WTC11 (cell line): Measurements from ENCODE around the gene FAM163A. TPM values are rescaled to one million over a fixed set of nuclear protein-coding genes. Genes with fewer than 3 reads are reported as not detected.

Source experiments
- ATAC-seq: fragments of 200-7000 bp; cut with Tn5 transposase; 2 replicates; pipeline ENCODE4 v1.10.0; 2021; ENCODE audit warnings: mild to moderate bottlenecking, moderate library complexity
- CTCF ChIA-PET: fragments of 300-600 bp; sonication (Branson Sonifier 250); formaldehyde crosslinking; loops from one replicate; lab custom pipeline; 2021; ENCODE audit warnings: antibody characterized with exemption; lab: Charles Lee
- POLR2A ChIA-PET: fragments of 350-600 bp; sonication (Branson Sonifier 250); formaldehyde crosslinking; loops from one replicate; lab custom pipeline; 2021; ENCODE audit warnings: antibody characterized with exemption; lab: Charles Lee
- DNase-seq: peaks from one replicate; pipeline ENCODE4 v3.0.0; 2021; ENCODE audit warnings: low spot score
- H3K27ac Mint-ChIP-seq: 2 replicates; pipeline ENCODE4 v1.8.0; 2021; ENCODE audit warnings: mixed read lengths
- H3K27me3 Mint-ChIP-seq: 2 replicates; pipeline ENCODE4 v1.8.0; 2021; ENCODE audit warnings: low read depth, mild to moderate bottlenecking, moderate library complexity, mixed read lengths
- H3K36me3 Mint-ChIP-seq: 2 replicates; pipeline ENCODE4 v1.8.0; 2021; ENCODE audit warnings: mixed read lengths
- H3K4me1 Mint-ChIP-seq: 2 replicates; pipeline ENCODE4 v1.8.0; 2022; ENCODE audit warnings: mixed read lengths
- H3K4me3 Mint-ChIP-seq: 2 replicates; pipeline ENCODE4 v1.8.0; 2021; ENCODE audit warnings: mild to moderate bottlenecking, moderate library complexity, mixed read lengths
- H3K9me3 Mint-ChIP-seq: 2 replicates; pipeline ENCODE4 v1.8.0; 2021; ENCODE audit warnings: mixed read lengths
- ATF1 ChIP-seq: sonication (generic); formaldehyde crosslinking; IDR thresholded peaks from 2 replicates; pipeline ENCODE4 v1.8.1; 2023; ENCODE audit warnings: mild to moderate bottlenecking, moderate library complexity, missing genetic modification reagents
- CREB1 ChIP-seq: sonication (generic); formaldehyde crosslinking; IDR thresholded peaks from 2 replicates; pipeline ENCODE4 v1.8.0; 2023; ENCODE audit warnings: mild to moderate bottlenecking, missing genetic modification reagents
- E2F1 ChIP-seq: sonication (generic); formaldehyde crosslinking; IDR thresholded peaks from 2 replicates; pipeline ENCODE4 v1.8.0; 2022; ENCODE audit warnings: mild to moderate bottlenecking, missing genetic modification reagents
- ELF4 ChIP-seq: sonication (generic); formaldehyde crosslinking; IDR thresholded peaks from 2 replicates; pipeline ENCODE4 v1.8.1; 2022; ENCODE audit warnings: low read depth, mild to moderate bottlenecking, moderate library complexity, missing genetic modification reagents
- MXD4 ChIP-seq: fragments of 250-450 bp; sonication (Bioruptor Pico); IDR thresholded peaks from 2 replicates; pipeline ENCODE4 v1.8.0; 2021; ENCODE audit warnings: mild to moderate bottlenecking, moderate library complexity, borderline replicate concordance
- NR3C1 ChIP-seq: sonication (generic); formaldehyde crosslinking; conservative IDR thresholded peaks from 2 replicates; pipeline ENCODE4 v1.8.1; 2023; ENCODE audit warnings: low read depth, mild to moderate bottlenecking, missing genetic modification reagents
- SMAD3 ChIP-seq: sonication (generic); formaldehyde crosslinking; IDR thresholded peaks from 2 replicates; pipeline ENCODE4 v1.8.0; 2022; ENCODE audit warnings: missing genetic modification reagents, mild to moderate bottlenecking, borderline replicate concordance
- SMAD4 ChIP-seq: sonication (generic); formaldehyde crosslinking; IDR thresholded peaks from 2 replicates; pipeline ENCODE4 v1.8.0; 2022; ENCODE audit warnings: mild to moderate bottlenecking, missing genetic modification reagents
- TCF7 ChIP-seq: sonication (generic); formaldehyde crosslinking; IDR thresholded peaks from 2 replicates; pipeline ENCODE4 v1.8.0; 2022; ENCODE audit warnings: mild to moderate bottlenecking, low read depth, missing genetic modification reagents, moderate library complexity
- USF2 ChIP-seq: sonication (generic); formaldehyde crosslinking; IDR thresholded peaks from 2 replicates; pipeline ENCODE4 v1.8.1; 2023; ENCODE audit warnings: mild to moderate bottlenecking, missing genetic modification reagents, moderate library complexity
- ZNF232 ChIP-seq: sonication (generic); formaldehyde crosslinking; IDR thresholded peaks from 2 replicates; pipeline ENCODE4 v1.8.0; 2022; ENCODE audit warnings: mild to moderate bottlenecking, missing genetic modification reagents
- total RNA-seq: library from RNA; stranded (reverse); gene quantifications from 3 replicates; pipeline ENCODE4 v1.2.3, GENCODE V29; 2021
- TF ChIP-seq, protein P1 (sequence below): sonication (generic); formaldehyde crosslinking; conservative IDR thresholded peaks from 2 replicates; pipeline ENCODE4 v1.8.1; 2023; ENCODE audit warnings: mild to moderate bottlenecking, low read depth, missing genetic modification reagents, moderate library complexity
- TF ChIP-seq, protein P2 (sequence below): fragments of 250-450 bp; sonication (Bioruptor Pico); IDR thresholded peaks from 2 replicates; pipeline ENCODE4 v2.1.2; 2022; ENCODE audit warnings: mild to moderate bottlenecking, moderate library complexity

The FAM163A gene
- total RNA-seq, 1 experiment from 2014 or later: 0.07 TPM

GRCh38 chr1:179707406-179707805, 35.7 kb upstream of the FAM163A start (continued):
- TF ChIP-seq TCF7: no peak
- no peak for TF ChIP-seq NR3C1
- TF ChIP-seq ELF4 (CRISPR knock-in tag): no peak
- TF ChIP-seq SMAD4 (CRISPR knock-in tag): no peak
- no peak for TF ChIP-seq CREB1
- TF ChIP-seq USF2 (CRISPR knock-in tag): no peak
- no peak for TF ChIP-seq ATF1
- no peak for TF ChIP-seq E2F1 (CRISPR knock-in tag)
- TF ChIP-seq, protein P1, sequence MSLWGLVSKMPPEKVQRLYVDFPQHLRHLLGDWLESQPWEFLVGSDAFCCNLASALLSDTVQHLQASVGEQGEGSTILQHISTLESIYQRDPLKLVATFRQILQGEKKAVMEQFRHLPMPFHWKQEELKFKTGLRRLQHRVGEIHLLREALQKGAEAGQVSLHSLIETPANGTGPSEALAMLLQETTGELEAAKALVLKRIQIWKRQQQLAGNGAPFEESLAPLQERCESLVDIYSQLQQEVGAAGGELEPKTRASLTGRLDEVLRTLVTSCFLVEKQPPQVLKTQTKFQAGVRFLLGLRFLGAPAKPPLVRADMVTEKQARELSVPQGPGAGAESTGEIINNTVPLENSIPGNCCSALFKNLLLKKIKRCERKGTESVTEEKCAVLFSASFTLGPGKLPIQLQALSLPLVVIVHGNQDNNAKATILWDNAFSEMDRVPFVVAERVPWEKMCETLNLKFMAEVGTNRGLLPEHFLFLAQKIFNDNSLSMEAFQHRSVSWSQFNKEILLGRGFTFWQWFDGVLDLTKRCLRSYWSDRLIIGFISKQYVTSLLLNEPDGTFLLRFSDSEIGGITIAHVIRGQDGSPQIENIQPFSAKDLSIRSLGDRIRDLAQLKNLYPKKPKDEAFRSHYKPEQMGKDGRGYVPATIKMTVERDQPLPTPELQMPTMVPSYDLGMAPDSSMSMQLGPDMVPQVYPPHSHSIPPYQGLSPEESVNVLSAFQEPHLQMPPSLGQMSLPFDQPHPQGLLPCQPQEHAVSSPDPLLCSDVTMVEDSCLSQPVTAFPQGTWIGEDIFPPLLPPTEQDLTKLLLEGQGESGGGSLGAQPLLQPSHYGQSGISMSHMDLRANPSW (CRISPR knock-in tag): no peak

DNA sequence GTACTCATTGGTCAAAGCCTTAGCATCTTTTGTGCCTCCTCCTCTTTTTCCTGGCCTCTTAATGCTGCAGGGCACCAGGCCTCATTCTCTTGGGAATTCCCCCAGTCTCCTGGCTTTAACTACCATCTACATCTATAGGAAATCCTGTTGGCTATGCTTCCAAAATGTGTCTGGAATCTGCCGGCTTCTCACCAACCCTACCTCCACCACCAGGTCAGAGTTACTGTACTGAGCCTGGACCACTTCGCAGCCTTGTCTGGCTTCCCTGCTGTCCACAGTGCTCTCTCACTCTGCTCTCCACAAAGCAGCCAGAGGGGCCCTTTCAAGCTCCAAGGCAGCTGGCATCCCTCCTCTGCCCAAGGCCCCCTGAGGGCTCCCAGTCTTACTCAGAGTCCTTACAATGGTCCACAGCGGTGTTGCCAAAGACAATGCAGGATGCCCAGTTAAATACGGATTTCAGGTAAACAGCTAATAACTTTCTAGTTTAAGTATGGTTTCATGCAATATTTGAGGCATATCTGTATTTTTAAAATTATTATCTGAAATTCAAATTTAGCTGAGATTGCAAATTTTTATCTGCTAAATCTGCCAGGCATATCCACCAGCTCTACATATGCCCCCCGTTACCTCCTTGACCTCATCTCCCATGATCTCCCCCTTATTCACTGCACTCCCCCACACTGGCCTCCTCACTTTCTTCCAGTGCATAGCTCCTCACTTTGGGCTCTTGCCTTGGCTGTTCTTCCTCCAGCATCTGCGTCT, 34.5 kb upstream of the FAM163A start:
- ChIA-PET POLR2A (no interaction called here), CTCF (interaction anchor here (0.6 to 14.4 kb wide), 2 partner anchors 103 to 462 kb away, joined by 5 to 914 read pairs; no protein-coding TSS in a partner anchor)
- Mint-ChIP-seq H3K27ac (no peak overlapping the region), H3K9me3 (peaks cover 8% of the 10 kb centered on the region), H3K36me3 (0 out of 2 replicates have a peak, but pooled peaks cover 4% of the 10 kb centered on the region), H3K4me3 (no peak overlapping the region), H3K4me1 (no peaks in the 10 kb centered on the region), H3K27me3 (no peaks in the 10 kb centered on the region)
- DNase-seq (no peak), ATAC-seq (no peak)
- TF ChIP-seq MXD4 (CRISPR knock-in tag) (no peak), SMAD3 (CRISPR knock-in tag) (no peak), ZNF232 (CRISPR knock-in tag) (no peak)
- TF ChIP-seq, protein P2, sequence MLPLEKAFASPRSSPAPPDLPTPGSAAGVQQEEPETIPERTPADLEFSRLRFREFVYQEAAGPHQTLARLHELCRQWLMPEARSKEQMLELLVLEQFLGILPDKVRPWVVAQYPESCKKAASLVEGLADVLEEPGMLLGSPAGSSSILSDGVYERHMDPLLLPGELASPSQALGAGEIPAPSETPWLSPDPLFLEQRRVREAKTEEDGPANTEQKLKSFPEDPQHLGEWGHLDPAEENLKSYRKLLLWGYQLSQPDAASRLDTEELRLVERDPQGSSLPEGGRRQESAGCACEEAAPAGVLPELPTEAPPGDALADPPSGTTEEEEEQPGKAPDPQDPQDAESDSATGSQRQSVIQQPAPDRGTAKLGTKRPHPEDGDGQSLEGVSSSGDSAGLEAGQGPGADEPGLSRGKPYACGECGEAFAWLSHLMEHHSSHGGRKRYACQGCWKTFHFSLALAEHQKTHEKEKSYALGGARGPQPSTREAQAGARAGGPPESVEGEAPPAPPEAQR (CRISPR knock-in tag): no peak
- TF ChIP-seq, protein P1 (CRISPR knock-in tag): no peak
